GM18951 (cell line): ENCODE measurements around the gene EXPH5.

Experiments
- POLR2A ChIP-seq: IDR thresholded peaks from 4 replicates; pipeline ENCODE4 v1.6.1; 2011; ENCODE audit warnings: mild to moderate bottlenecking; ENCODE audit not compliant: insufficient read length, insufficient read depth; ENCODE audit errors: extremely low read depth
- in situ Hi-C: fragments of 300-500 bp; cut with MboI; formaldehyde crosslinking; loops from one replicate; pipeline ENCODE4 v1.12.0; 2022; ENCODE audit warnings: low sequenced_read_pairs, mixed read lengths, inconsistent platforms; ENCODE audit not compliant: unreplicated experiment

Gene EXPH5

GRCh38 chr11:108472681-108473080 lies 120.9 kb downstream of the EXPH5 start:
- no peak for TF ChIP-seq POLR2A
- in situ Hi-C loops = no loop called here

DNA sequence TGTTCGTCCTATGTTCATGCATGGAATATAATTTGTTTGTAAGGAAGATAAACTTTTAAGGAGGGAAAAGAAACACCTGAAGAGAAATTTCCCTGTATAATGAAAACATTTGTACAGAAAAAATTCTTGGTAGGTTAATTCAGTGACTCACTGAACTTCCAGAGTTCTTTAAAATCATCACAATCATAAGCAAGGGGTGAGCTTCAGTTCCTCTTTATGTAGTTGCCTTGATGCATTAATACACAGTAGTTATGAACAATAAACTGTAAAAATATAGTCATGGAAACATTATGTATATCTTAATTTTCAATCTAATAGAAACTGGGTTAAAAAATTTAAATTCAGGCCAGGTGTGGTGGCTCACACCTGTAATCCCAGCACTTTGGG lies 125.1 kb downstream of the EXPH5 start:
- no peak for TF ChIP-seq POLR2A
- in situ Hi-C loops = no loop called here

DNA sequence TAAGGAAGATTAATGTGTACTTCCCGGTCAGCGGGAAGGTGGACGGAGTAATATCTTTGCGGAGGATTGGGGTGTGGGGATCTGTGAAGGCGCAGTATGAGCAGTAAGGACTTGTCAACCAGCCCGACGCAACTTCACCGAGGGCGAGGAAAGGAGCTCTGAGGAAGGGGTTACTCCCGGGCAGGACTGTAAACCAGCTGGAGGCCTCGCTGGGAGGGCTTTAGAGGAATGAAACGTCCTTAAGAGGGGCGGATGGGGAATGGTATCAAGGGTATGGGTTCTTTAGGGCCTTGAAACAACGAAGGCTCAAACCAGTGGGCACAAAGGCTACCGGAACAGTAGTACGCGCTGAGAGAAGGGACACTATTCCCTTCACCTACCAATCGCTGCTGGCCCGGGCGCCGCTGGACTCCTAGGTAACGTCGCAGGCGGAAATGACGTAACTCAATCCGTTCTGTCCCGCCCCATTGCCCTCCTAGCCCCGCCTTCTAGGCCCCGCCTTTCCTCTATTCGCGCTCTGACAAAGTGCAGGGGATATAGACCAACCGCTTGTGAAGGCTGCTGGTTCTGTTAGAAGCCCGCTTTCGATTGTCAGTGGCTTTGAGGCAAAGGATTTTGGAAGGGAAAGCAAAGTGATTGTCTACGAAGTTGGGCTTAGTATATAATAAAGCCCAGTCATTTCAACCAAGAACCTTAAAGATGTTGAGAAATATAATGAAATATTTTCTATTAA lies 126.3 kb downstream of the EXPH5 start, which contains the start of gene C11orf65:
Gene C11orf65, minus strand, starts transcription at position 439 of the 733 bp plus-strand sequence. CDS start 5,970 bp downstream, outside the sequence.
- peak; percentile 91 for TF ChIP-seq POLR2A

DNA sequence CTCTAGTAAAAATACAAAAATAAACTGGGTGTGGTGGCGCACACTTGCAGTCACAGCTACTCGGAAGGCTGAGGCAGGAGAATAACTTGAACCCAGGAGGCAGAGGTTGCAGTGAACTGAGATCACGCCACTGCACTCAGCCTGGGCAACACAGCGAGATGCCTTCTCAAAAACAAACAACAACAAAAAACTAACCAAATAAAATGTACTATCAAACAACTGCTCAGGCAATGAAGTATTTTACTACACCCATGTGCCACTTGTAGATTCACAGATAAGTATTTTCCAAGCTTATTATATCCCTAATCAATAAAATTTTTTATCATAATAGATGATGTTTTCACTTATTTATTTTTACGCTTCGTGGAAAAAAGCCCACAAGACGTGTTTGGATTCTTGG lies 127.2 kb downstream of the EXPH5 start:
- in situ Hi-C loops = no loop called here

More for the DNA sequence above, 126.3 kb downstream of the EXPH5 start, which contains the start of gene C11orf65:
- in situ Hi-C loops = no loop called here

More for the DNA sequence above, 127.2 kb downstream of the EXPH5 start:
- TF ChIP-seq POLR2A = no peak
